Mesenchymal stem cell (in vitro differentiated cells and primary cell): Measurements from ENCODE around the gene B3GLCT.

ENCODE experiments used
- DNase-seq: peaks from one replicate; pipeline ENCODE4 v3.0.0-alpha.2; 2013
- H2AFZ ChIP-seq: one replicate; pipeline ENCODE4 v1.6.1; 2013; ENCODE audit warnings: low read depth, mild to moderate bottlenecking, control low read depth, inconsistent platforms, low read length, moderate library complexity
- H2AK5ac ChIP-seq: 2 replicates; pipeline ENCODE4 v1.6.1; 2013; ENCODE audit warnings: low read length, moderate library complexity, mild to moderate bottlenecking, inconsistent platforms; ENCODE audit not compliant: severe bottlenecking
- H2BK120ac ChIP-seq: one replicate; pipeline ENCODE4 v1.6.1; 2013; ENCODE audit warnings: low read depth, mild to moderate bottlenecking, inconsistent platforms, low read length, moderate library complexity
- H2BK12ac ChIP-seq, 2 experiments: one replicate each; pipeline ENCODE4 v1.6.1; 2013; ENCODE audit warnings: inconsistent platforms in 2 of 2, low read length in 2 of 2, mild to moderate bottlenecking in 2 of 2, moderate library complexity in 2 of 2, control low read depth in 1 of 2
- H2BK15ac ChIP-seq: one replicate; pipeline ENCODE4 v1.6.1; 2013; ENCODE audit warnings: mild to moderate bottlenecking, low read depth, inconsistent platforms; ENCODE audit not compliant: poor library complexity, severe bottlenecking
- H2BK5ac ChIP-seq: 2 replicates; pipeline ENCODE4 v1.6.1; 2013; ENCODE audit warnings: low read depth, mild to moderate bottlenecking, low read length, control low read depth, inconsistent platforms; ENCODE audit not compliant: poor library complexity, severe bottlenecking
- H3K14ac ChIP-seq, 2 experiments: one replicate each; pipeline ENCODE4 v1.6.1; 2013; ENCODE audit warnings: inconsistent platforms in 2 of 2, low read length in 2 of 2, control low read depth in 1 of 2, mild to moderate bottlenecking in 1 of 2, moderate library complexity in 1 of 2
- H3K18ac ChIP-seq, 2 experiments: one replicate each; pipeline ENCODE4 v1.6.1; 2013; ENCODE audit warnings: inconsistent platforms in 2 of 2, low read length in 2 of 2, control low read depth in 1 of 2, low read depth in 1 of 2, mild to moderate bottlenecking in 1 of 2
- H3K23ac ChIP-seq, 2 experiments: one replicate each; pipeline ENCODE4 v1.6.1; 2013; ENCODE audit warnings: inconsistent platforms in 2 of 2, low read length in 2 of 2, mild to moderate bottlenecking in 2 of 2, moderate library complexity in 2 of 2, control low read depth in 1 of 2
- H3K27ac ChIP-seq: 2 replicates; pipeline ENCODE4 v1.5.1; 2013; ENCODE audit warnings: mild to moderate bottlenecking, moderate library complexity, low read length, control low read depth, inconsistent platforms; ENCODE audit not compliant: poor library complexity, severe bottlenecking
- H3K27me3 ChIP-seq, 2 experiments: 2 replicates each; pipeline versions ENCODE4 v1.6.1 to v1.7.0; 2013; ENCODE audit warnings: low read length in 2 of 2, mild to moderate bottlenecking in 2 of 2, moderate library complexity in 2 of 2, control low read depth in 1 of 2, inconsistent platforms in 1 of 2; ENCODE audit not compliant: control insufficient read depth in 1 of 2, insufficient read depth in 1 of 2
- H3K36me3 ChIP-seq, 2 experiments: 2 replicates each; pipeline versions ENCODE4 v1.6.1 to v1.7.0; 2013; ENCODE audit warnings: low read length in 2 of 2, control low read depth in 1 of 2, inconsistent platforms in 1 of 2, low read depth in 1 of 2, mild to moderate bottlenecking in 1 of 2; ENCODE audit not compliant: insufficient read depth in 2 of 2, control insufficient read depth in 1 of 2
- H3K4ac ChIP-seq, 2 experiments: one replicate each; pipeline ENCODE4 v1.6.1; 2013; ENCODE audit warnings: inconsistent platforms in 2 of 2, low read length in 2 of 2, mild to moderate bottlenecking in 2 of 2, moderate library complexity in 2 of 2, control low read depth in 1 of 2, low read depth in 1 of 2
- H3K4me1 ChIP-seq: 2 replicates; pipeline ENCODE4 v1.6.1; 2013; ENCODE audit warnings: low read depth, low read length, control low read depth; ENCODE audit not compliant: control insufficient read depth, insufficient read depth
- H3K4me2 ChIP-seq: 2 replicates; pipeline ENCODE4 v1.6.1; 2013; ENCODE audit warnings: low read length, mild to moderate bottlenecking, inconsistent platforms; ENCODE audit not compliant: poor library complexity, severe bottlenecking
- H3K4me3 ChIP-seq, 2 experiments: 2 replicates each; pipeline versions ENCODE4 v1.5.1 to v1.7.0; 2013; ENCODE audit warnings: low read length in 2 of 2, mild to moderate bottlenecking in 2 of 2, control low read depth in 1 of 2, low read depth in 1 of 2; ENCODE audit not compliant: insufficient read depth in 1 of 2
- H3K79me1 ChIP-seq: replicated peaks from 2 replicates; pipeline ENCODE4 v1.6.1; 2013; ENCODE audit warnings: mild to moderate bottlenecking, control low read depth, low read length, inconsistent platforms; ENCODE audit not compliant: poor library complexity, severe bottlenecking
- H3K9ac ChIP-seq: 2 replicates; pipeline ENCODE4 v1.7.0; 2013; ENCODE audit warnings: mild to moderate bottlenecking, low read length, moderate library complexity
- H3K9me3 ChIP-seq: 2 replicates; pipeline ENCODE4 v1.7.0; 2013; ENCODE audit warnings: mild to moderate bottlenecking, low read length; ENCODE audit not compliant: control insufficient read depth
- H4K8ac ChIP-seq: one replicate; pipeline ENCODE4 v1.6.1; 2013; ENCODE audit warnings: inconsistent platforms, mild to moderate bottlenecking, low read length, moderate library complexity
- H4K91ac ChIP-seq: one replicate; pipeline ENCODE4 v1.6.1; 2013; ENCODE audit warnings: mild to moderate bottlenecking, low read length, inconsistent platforms
- WGBS: methylation state at CpG from one replicate; pipeline ENCODE4 v1.1.7; 2013; ENCODE audit warnings: mixed read lengths; 5-methylcytosine and 5-hydroxymethylcytosine counted together

The B3GLCT gene

DNA sequence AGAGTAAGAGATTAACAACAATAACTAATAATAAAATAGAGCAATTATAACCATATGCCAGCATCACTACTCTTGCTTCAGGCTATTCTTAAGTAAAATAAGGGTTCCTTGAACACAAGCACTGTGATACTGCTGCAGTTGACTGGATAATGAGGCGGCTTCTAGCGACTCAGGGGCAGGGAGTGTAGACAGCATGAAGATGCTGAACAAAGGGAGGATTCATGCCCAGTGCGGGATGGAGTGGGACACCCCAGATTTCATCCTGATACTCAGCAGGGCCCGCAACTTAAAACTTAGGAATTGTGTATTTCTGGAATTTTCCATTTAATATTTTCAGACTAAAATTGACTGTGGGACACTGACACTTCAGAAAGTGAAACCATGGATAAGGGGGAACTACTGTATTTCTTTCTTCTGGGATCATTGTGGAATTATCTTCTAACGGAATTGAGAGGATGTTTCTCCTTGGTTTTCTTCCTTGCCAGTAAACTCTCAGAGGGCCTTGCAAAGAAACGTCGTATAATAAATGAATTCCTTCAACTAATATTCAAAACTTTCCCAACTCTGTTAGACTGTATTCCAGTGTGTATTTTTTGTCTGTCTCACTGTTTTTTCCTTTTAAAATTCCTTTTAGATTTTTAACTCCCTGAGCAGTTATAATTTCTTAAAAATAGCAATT is 127.5 kb downstream of the B3GLCT start:
- WGBS: 86% methylated on average over 3 of the region's 7 CpGs
- H3K27me3 ChIP-seq: no peaks in the 10 kb centered on the region
- DNase-seq: no peak

DNA sequence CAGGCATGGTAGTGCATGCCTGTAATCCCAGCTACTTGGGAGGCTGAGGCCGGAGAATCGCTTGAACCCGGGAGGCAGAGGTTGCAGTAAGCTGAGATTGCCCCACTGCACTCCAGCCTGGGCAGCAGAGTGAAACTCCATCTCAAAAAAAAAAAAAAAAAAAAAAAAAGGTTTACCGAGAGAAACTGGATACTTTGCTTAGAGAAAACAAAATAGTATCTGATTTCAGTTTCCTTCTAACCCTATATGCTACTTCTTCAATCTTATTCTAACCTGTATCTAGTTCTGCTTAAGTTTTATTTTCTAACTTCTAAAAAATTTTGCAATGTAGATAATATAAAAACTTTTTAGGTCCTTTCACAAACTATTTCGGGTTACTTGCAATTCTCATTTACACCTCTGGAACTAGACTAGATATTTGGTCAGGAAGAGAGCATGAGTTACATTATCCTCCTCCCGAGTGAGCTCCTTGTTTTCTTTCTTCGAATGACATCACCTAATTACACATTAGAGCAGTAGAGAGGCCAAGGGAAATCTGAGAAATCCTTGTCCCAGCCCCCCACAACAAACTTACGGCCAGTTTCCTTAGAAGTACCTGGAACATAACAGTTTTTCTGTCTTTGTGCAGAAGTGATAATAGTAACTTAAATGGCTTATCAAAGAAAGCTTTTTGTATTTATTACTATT is 128.9 kb downstream of the B3GLCT start:
- H3K79me1 ChIP-seq: no peaks in the 10 kb centered on the region
- peak overlapping the region; percentile 2 for H3K9ac ChIP-seq
- 84% methylated on average over 4 of the region's 8 CpGs for WGBS
- peaks cover 1% of the 10 kb centered on the region for H3K4me1 ChIP-seq
- no peak overlapping the region for H2BK15ac ChIP-seq
- H3K27ac ChIP-seq: no peak overlapping the region
- H2AFZ ChIP-seq: no peak overlapping the region
- no peak overlapping the region for H3K18ac ChIP-seq
- H3K4me3 ChIP-seq: no peak overlapping the region
- H3K27me3 ChIP-seq: no peaks in the 10 kb centered on the region
- H3K14ac ChIP-seq: no peak overlapping the region
- no peak overlapping the region for H2BK12ac ChIP-seq
- no peak overlapping the region for H3K4me2 ChIP-seq
- no peak overlapping the region for H4K8ac ChIP-seq
- no peaks in the 10 kb centered on the region for H3K9me3 ChIP-seq
- H2BK120ac ChIP-seq: no peak overlapping the region
- H2AK5ac ChIP-seq: no peak overlapping the region
- no peak overlapping the region for H3K23ac ChIP-seq
- H3K4ac ChIP-seq: no peak overlapping the region
- peaks cover 3 to 5% of the 10 kb centered on the region in 2 experiments for H3K36me3 ChIP-seq
- H2BK5ac ChIP-seq: no peak overlapping the region
- no peak overlapping the region for H4K91ac ChIP-seq
- no peak for DNase-seq

More for the DNA sequence above, 127.5 kb downstream of the B3GLCT start:
- H3K9me3 ChIP-seq: no peaks in the 10 kb centered on the region
- H3K36me3 ChIP-seq: peaks cover 3 to 6% of the 10 kb centered on the region in 2 experiments
- H4K8ac ChIP-seq: no peak overlapping the region
- H2BK15ac ChIP-seq: no peak overlapping the region
- H3K14ac ChIP-seq: no peak overlapping the region
- H3K18ac ChIP-seq: no peak overlapping the region
- H2AFZ ChIP-seq: no peak overlapping the region
- H3K4me1 ChIP-seq: peaks cover 1% of the 10 kb centered on the region
- no peak overlapping the region for H3K23ac ChIP-seq
- no peak overlapping the region for H3K4ac ChIP-seq
- peak overlapping the region in 1 of 2 experiments; percentile 56 for H3K4me3 ChIP-seq
- no peak overlapping the region for H2BK120ac ChIP-seq
- H3K9ac ChIP-seq: peak overlapping the region; percentile 71
- no peak overlapping the region for H2AK5ac ChIP-seq
- no peak overlapping the region for H3K4me2 ChIP-seq
- no peak overlapping the region for H2BK12ac ChIP-seq
- no peaks in the 10 kb centered on the region for H3K79me1 ChIP-seq
- H2BK5ac ChIP-seq: no peak overlapping the region
- no peak overlapping the region for H4K91ac ChIP-seq
- H3K27ac ChIP-seq: no peak overlapping the region

DNA sequence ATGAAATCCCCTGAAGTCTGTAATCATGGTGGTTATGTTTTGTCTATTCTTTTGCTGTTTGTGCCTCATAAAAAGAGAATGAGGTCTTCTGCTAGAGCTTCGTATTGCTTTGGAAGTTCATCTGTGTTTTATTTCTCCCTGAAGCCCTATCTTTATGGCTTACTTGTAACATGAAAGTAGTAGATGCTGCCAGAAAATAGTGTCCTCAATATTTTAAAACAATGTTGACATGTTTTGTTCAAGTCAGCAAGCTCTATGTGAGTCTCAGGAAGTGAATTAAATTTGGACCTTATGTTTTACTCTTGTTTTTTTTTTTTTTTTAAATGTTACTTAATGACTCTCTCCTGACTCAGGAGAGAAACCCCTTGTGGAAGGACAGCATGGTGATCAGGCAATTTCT is 130.5 kb downstream of the B3GLCT start:
- H3K14ac ChIP-seq: no peak overlapping the region
- 100% methylated on average over 1 of the region's 1 CpG for WGBS

DNA sequence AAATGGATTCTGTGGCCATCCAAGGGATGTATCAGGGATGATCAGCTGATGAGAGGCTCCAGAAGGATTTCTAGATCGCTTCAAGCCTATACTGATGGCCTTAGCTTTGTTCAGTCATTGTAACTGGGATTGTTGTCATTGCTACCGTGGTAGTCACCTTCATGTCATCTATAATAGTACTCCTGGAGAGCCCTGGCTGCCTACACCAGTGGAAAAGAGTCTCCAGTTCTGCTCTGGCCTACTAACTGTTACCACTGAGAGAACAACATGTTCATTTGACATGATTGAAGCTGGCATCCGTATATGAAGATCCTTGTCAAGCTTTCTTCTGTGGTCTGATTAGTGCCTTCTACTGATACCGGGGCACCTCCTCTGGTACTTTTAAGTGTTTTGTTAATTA is 131.3 kb downstream of the B3GLCT start:
- Histone ChIP-seq H3K9ac (no peak overlapping the region), H3K4me3 (no peak overlapping the region), H3K27me3 (no peaks in the 10 kb centered on the region), H2BK5ac (no peak overlapping the region), H3K79me1 (no peaks in the 10 kb centered on the region), H3K36me3 (peaks cover 0 to 3% of the 10 kb centered on the region in 2 experiments), H3K18ac (no peak overlapping the region), H4K8ac (no peak overlapping the region), H4K91ac (no peak overlapping the region), H2BK12ac (no peak overlapping the region), H2AFZ (no peak overlapping the region), H3K9me3 (no peaks in the 10 kb centered on the region), H2BK15ac (no peak overlapping the region), H3K14ac (no peak overlapping the region), H3K27ac (no peak overlapping the region), H3K4me2 (no peak overlapping the region), H2AK5ac (no peak overlapping the region), H3K4me1 (peaks cover 1% of the 10 kb centered on the region), H3K4ac (no peak overlapping the region), H3K23ac (no peak overlapping the region), H2BK120ac (no peak overlapping the region)
- WGBS: 92% methylated on average over 4 of the region's 4 CpGs
- DNase-seq: no peak

More for the DNA sequence above, 130.5 kb downstream of the B3GLCT start:
- Histone ChIP-seq H2BK15ac (no peak overlapping the region), H2BK120ac (no peak overlapping the region), H3K18ac (no peak overlapping the region), H3K4ac (no peak overlapping the region), H3K4me3 (no peak overlapping the region), H3K4me1 (peaks cover 1% of the 10 kb centered on the region), H2AFZ (no peak overlapping the region), H3K9me3 (no peaks in the 10 kb centered on the region), H2BK12ac (no peak overlapping the region), H2AK5ac (no peak overlapping the region), H4K8ac (no peak overlapping the region), H3K27me3 (no peaks in the 10 kb centered on the region), H3K4me2 (no peak overlapping the region), H3K79me1 (no peaks in the 10 kb centered on the region), H3K36me3 (peaks cover 0 to 3% of the 10 kb centered on the region in 2 experiments), H3K9ac (peak overlapping the region; percentile 19), H3K27ac (no peak overlapping the region), H2BK5ac (no peak overlapping the region), H3K23ac (no peak overlapping the region), H4K91ac (no peak overlapping the region)
- DNase-seq: no peak
